ENCODE data around the gene MVB12B.
A peak's percentile ranks its signal among the peaks of the same experiment; 100 is the strongest.

MVB12B gene

DNA sequence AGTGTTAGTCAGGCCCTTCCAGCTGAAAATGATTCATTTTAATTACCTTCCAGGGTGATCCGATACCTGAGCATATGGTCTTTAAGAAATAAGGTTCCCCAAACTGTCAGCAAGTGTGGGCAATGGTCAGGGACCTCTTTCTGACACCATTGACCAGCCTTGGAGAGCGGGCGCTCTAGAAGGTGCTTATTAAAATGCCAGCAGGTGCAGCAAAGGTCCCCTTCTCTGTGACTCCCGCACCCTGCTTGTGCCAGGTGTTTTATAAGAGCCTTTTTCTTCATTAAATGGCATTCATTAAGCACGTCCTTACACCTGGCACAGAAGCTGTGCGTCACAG is 85.3 kb downstream of the MVB12B start:
- no peak for DNase-seq

- no peak for DNase-seq
Observed at GRCh38 chr9:126412905-126413304, 86.3 kb downstream of the MVB12B start.

- DNase-seq: no peak
Observed at GRCh38 chr9:126413391-126414068, 86.9 kb downstream of the MVB12B start.

GRCh38 chr9:126415741-126416370 is 89.2 kb downstream of the MVB12B start:
- DNase-seq: no peak

- DNase-seq: no peak
Observed at GRCh38 chr9:126417043-126417442, 90.4 kb downstream of the MVB12B start.

- no peak for DNase-seq
Observed at GRCh38 chr9:126417684-126418083, 91.1 kb downstream of the MVB12B start.

GRCh38 chr9:126418608-126419007 is 92.0 kb downstream of the MVB12B start:
- no peak for DNase-seq

- DNase-seq: no peak
Observed at GRCh38 chr9:126419475-126419874, 92.8 kb downstream of the MVB12B start.

DNA sequence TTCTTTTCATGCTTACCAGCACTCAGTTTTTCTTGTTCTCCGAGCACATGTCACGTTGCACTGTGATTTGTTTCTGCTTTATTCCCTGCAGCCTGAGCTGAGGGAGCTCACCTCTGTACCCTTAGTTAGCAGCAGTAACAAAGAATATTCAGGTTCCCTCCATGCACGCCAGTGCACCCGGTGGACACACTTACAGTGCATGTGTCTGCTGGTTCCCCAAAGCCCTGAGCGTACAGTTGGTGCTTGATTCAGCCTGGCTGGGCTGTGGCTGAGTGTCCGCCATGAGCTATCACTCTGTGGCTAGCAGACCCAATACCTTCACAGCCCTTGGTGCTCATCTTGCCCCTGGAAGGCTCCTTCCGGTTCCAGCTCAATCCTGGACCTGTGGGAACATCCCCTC is 93.5 kb downstream of the MVB12B start:
- DNase-seq: no peak

DNA sequence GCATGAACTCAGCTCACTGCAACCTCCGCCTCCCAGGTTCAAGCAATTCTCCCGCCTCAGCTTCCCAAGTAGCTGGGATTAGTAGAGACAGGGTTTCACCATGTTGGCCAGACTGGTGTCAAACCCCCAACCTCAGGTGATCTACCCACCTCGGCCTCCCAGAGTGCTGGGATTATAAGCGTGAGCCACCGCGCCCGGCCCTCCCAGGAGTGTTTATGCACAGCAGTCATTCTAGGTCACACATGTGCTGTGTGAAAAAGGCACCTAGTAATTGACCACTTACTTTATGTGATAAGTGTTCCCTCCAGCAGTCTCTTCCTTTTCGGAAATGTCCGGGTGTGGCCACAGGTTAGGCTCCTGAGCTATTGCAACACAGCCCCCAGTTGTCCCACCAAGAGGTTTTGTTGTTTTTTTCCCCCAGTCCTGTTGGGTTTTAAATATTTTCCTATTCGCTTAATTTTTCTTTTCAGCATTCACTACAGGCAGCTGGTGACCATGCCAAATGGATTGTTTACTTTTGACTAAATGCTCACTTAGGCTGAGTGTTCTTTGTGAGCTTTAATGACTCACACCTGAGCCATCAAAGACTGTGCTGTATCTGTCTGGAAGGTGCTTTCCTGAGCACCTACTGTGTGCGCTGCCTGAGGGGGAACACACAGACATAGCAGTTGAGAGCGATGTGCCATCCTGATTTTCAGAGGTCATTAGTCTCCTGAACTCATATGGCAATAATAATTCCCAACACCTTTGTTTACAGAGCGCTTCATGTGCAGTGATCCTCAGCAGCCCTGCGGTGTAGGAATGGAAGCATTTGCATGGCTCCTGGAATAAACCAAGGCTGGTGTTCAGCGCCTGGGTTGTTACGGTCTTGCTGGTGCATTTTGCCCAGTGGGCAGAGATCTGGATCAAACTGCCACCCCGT is 94.3 kb downstream of the MVB12B start:
- DNase-seq: no peak

DNA sequence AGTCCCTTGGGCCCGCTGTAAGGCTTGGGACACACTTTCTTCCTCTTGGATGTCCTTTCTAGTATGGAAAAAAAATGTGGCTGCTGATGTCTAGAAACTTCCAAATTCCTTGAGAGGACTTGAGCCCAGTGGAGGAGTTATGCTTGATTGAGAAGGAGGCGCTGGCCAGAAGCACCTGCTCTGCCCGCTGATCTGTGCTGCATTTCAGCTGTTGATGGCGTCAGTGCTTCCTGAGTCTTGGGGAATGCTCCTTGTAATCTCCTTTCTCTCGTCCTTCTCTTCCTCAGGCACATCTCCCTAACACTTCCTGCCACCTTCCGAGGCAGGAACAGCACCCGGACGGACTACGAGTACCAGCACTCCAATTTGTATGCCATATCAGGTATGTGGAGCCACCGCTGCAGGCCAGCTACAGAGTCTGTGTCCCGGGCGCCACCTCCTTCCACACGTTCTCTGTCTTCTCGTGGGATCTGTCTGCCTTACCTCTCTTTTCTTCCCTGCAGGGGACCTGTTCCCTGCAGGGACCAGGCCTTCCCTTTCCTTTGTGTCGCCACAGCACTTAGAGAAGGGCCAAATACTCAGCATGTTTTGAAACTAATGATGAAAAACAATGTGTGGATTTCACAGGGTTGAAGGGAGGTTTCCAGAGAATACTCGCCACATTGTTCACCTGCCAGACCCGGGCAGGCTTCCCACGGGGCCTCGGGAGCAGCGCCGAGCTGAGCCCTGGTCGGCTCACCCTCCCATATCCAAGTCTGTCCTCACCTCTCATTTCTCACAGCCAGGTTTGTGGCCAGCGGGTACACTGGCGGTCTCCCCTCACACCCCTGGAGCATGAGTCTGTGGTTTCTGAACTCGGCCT is 95.2 kb downstream of the MVB12B start:
- DNase-seq: no peak

DNA sequence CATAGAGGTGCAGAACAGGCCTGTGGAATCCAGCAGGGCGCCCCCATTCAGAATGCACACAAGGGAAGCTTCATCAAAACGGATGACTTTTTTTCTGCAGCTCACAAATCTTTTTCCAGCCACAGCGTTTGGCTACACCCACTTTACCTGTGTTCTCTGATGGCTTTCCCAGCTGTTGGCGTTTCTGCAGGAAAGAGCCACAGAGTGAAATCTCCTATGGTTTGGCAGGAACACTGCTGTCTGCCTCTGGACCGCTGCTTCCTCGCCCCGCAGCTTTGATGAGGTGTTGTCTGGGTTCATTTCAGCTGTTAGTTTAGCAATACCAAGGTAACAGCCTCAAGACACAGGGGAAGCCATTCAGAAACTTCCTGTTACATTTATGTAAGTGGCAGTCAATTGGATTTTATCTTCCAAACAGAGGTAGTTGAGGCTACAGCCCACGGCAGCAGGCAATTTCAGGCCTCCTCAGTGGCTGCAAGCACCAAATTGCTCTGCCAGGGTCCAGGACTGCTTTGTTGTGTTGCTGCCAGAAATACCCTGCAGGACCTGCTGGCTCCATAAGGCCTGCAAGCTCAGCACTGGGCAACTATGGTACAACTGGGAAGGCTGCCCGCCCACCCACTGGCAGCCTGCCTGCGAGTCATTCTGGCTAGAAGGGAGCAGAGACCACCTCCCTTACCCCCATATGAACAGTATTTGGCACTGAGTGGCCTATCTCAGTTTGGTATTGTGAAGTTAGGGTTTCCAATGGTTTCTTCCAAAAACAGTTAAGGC is 96.7 kb downstream of the MVB12B start:
- DNase-seq: no peak

GRCh38 chr9:126423916-126424185 is 97.2 kb downstream of the MVB12B start:
- DNase-seq: peak; percentile 6

- no peak for DNase-seq
Observed at GRCh38 chr9:126424511-126424910, 97.9 kb downstream of the MVB12B start.

DNA sequence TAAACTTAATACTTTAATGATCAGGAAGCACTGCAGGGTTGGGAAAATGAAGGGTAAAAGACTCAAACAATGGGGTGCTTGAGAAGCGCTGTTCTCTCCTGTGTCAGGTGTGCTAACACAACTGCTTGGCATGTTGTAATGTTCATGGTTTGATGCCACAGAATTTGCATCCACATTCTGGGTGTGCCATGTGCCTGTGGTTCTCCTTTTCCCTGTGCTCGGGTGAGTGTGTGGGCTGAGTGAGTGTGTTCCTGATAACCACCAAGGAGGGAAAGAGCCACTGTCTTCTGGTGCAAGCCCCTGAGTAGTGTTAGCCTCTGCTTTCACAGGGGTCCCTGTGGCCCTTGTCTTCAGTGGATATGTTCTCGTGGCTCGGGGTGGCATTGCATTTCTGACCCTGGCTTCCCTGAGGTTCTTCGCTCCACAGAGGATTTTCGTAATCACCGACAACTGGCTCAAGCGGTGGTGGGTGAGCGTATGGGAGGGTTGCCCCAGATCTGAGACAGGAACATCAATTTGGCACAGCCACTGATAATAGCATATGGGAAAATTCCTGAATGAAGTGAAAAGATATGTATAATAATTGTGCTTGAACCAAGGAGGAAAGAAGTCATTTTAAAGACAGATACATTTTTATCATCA is 102.0 kb downstream of the MVB12B start:
- DNase-seq: no peak

- DNase-seq: no peak
Observed at GRCh38 chr9:126429190-126429589, 102.6 kb downstream of the MVB12B start.

GRCh38 chr9:126430124-126430523 is 103.5 kb downstream of the MVB12B start:
- DNase-seq: no peak

DNA sequence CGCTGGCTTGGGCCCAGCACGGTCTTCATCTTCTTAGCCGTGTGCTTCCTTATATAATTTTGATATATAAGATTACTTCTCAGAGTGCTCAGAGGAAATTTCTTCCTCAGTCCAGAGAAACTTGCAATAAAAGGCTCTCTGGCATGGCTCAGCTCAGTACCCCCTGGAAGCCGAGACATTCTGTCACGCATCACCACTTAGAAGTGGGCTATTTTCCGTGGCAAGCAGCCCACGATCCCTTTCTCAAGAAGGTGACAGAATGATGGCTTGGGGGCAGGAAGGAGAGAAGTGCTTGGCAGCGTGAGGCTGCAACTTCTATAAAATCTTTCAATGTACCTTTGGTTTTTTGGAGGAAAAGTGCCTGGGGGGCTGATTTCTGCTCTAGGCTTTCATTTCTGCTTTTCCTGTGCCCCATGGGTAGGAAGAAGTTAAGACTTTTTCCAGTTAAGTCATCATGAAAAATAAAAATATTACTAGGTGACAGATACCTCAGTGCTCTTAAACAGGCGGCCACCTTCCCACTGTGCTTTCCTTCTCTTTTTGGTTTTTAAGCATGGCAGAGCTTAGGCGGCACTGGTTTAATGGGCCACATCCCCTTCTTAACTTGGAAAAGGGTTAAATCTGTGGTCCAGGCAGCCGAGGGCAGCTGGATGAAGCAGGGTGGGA is 104.6 kb downstream of the MVB12B start:
- DNase-seq: no peak

GRCh38 chr9:126432659-126433058 is 106.0 kb downstream of the MVB12B start:
- no peak for DNase-seq

GRCh38 chr9:126435105-126435504 is 108.5 kb downstream of the MVB12B start:
- DNase-seq: no peak

DNA sequence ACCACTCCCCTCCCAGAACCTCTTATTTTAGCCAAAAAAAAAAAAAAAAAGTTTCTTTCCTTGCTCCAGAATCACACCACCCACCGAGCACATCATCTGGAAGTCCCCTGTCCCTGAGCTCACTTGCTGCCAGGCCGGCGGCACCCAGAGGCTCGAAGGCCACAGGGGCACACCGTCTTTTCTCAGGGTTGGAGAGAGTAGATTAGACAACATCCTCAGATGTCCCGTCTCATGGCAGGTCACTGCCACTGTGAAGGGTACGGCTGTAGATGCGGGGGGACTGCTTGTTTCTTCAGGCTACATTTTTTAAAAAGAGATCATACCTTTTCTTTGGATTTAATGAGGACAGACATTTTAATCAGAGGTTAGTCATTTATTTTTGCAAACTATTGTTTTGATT is 109.0 kb downstream of the MVB12B start:
- DNase-seq: no peak
